Smooth muscle cell of the brain vasculature (primary cell): ENCODE results near the gene GLYATL2.

ENCODE experiments used
- DNase-seq: peaks from one replicate; pipeline ENCODE4 v3.0.0-alpha.2; 2012; ENCODE audit warnings: low read depth, low spot score

Gene GLYATL2, protein sequence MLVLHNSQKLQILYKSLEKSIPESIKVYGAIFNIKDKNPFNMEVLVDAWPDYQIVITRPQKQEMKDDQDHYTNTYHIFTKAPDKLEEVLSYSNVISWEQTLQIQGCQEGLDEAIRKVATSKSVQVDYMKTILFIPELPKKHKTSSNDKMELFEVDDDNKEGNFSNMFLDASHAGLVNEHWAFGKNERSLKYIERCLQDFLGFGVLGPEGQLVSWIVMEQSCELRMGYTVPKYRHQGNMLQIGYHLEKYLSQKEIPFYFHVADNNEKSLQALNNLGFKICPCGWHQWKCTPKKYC

GRCh38 chr11:58844361-58845005, at the start of gene GLYATL2:
GLYATL2 (minus strand) TSS chr11:58844704; CDS start chr11:58839612, 5,092 bp downstream.
- no peak for DNase-seq

- DNase-seq = no peak
Observed at GRCh38 chr11:58893899-58894298, 49.4 kb upstream of the GLYATL2 start.

GRCh38 chr11:58888579-58888978, 44.1 kb upstream of the GLYATL2 start:
- no peak for DNase-seq

- DNase-seq = no peak
Observed at GRCh38 chr11:58887452-58887851, 42.9 kb upstream of the GLYATL2 start.

DNA sequence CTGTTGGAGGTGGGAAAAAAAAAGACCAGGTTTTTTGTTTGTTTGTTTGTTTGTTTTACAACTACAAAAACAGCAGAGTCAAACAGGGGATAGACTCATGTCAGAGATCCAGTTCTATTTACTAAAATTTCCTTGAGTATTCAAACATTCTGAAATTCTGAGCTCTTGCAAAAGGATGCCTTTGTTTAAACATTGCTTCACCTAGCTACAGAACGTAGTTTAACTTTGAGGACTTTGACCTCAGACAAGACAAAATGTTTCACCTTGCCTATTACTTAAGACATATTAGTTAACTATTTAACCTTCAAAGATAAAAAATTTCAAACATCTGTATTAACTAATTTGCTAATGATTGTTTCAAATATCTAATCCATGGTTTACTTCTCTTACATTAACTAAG, 36.1 kb upstream of the GLYATL2 start:
- DNase-seq = no peak

GRCh38 chr11:58880166-58880565, 35.7 kb upstream of the GLYATL2 start:
- DNase-seq = no peak

GRCh38 chr11:58867556-58867955, 23.1 kb upstream of the GLYATL2 start:
- no peak for DNase-seq

DNA sequence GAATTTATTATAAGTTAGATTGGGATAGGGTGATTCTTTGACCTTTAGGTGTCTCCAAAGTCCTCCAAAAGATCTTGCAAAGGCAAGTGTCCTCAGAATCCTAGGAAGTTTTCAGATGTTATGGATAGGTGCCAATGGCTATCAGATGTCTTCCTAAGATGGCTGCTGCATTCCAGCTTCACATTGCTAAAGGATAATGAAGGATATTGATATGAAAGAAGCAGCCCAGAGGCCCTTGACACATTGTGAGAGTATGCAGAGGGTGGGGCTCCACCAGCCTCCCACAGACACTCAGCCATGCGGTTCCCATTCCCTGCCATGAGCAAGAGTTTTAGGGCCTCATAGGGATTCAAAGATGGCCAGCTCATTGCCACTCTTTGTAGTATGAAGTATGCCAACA, 22.3 kb upstream of the GLYATL2 start:
- DNase-seq = no peak

GRCh38 chr11:58864335-58864734, 19.8 kb upstream of the GLYATL2 start:
- DNase-seq = no peak

DNA sequence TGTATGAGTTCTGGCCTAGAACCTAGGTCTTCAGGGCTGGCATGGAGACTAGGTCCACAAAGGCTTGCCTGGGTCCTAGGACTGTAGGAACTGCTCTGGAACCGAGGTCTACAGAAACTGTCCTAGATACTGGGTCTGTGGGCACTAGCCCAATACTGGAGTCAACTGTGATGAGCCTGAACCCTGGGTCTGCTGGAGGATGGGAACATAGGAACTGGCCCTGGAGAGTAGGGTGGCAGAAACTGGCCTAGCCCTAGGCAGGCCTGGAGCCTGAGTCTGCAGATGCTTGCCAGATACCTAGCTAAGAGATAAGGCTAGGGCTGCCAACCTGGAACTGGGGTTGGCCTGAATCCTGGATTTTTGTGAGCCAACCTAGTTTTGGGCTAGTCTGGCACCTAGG, 19.2 kb upstream of the GLYATL2 start:
- no peak for DNase-seq

DNA sequence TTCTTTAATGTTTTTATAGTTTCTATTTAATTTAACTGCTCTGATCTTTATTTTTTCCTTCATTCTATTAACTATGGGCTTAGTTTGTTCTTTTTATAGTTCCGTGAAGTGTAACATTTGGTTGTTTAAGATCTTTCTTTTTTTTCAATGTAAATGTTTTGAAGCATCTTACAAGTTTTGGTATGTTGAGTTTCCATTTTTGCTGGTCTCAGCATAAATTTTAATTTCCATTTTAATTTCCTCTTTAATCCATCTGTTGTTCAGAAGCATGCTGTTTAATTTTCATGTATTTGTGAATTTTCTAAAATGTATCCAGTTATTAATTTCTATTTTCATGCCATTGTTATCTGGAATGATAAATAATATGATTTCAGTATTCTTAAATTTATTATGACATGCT, 17.0 kb upstream of the GLYATL2 start:
- no peak for DNase-seq

GRCh38 chr11:58856806-58857205, 12.3 kb upstream of the GLYATL2 start:
- no peak for DNase-seq

DNA sequence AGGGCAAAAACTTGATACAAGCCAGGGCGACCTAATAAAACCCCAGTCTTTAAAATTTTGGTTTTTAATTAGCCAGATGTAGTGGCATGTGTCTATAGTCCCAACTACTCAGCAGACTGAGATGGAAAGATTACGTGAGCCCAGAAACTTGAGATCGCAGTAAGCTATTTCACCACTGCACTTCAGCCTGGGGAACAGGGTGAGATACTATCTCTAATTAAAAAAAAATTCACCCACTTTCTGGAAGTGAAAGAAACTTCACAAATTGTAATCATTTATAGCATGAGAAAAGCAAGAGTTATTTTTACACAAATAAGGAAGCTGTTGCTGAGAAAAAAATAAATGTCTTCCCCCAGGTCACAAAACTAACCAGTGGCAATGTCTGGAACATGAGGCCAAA, 882 bp upstream of the GLYATL2 start:
- DNase-seq = no peak

DNA sequence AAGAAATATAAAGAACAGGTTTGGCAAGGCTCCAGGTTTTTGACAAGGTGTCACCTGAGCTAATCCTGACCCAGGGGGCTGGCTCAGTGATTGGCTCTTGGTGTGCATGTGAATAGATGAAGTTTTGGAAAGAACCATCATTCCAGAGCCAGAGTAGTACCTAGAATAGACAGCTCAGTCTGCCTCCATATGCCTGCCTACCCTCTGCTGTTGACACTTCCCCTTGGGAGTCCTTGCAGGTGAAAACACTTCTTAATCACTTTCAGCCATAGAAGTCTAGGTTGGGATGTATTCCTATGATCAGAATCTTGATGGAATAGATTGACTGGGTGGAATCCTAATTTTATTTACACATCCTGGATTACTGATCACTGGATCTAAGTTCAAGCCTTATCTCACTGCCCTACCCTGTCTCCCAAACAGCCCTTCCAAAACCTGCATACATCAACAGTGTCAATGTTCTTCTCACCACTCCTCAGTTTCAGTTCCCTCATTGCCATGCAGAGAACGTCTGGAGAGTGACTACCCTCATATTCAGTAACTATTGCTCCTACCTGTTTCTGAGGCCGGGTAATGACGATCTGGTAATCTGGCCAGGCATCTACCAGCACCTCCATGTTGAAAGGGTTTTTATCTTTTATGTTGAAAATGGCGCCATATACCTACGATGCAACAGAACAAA, 6.7 kb downstream of the GLYATL2 start:
- DNase-seq = no peak

DNA sequence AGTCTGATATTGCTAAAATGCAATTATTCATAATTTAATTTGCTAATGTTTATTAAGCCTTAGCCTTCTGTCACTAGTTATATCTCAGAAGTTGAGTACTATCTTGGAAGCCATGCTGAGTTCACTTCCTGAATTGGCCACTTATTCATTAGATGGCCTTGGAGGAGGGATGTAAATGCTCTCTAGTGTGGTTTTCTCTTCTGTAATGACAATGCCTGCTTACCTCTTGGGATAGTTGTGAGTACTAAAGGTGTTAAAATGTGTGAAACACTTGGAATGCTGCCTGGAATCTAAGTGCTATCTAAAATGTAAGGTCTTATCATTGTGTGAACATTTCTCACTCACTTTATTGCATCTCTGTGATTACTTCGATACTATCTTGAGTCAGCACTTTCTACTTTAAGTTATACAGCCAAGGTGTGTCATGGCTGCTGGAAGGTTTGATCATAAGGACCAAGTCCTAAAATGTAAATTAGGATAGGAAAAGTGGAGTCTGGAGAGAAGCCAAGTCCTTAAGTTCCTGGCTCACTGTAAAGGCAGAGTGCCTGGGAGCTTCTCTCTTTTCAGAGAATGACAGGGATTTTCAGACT, 12.4 kb downstream of the GLYATL2 start:
- no peak for DNase-seq

DNA sequence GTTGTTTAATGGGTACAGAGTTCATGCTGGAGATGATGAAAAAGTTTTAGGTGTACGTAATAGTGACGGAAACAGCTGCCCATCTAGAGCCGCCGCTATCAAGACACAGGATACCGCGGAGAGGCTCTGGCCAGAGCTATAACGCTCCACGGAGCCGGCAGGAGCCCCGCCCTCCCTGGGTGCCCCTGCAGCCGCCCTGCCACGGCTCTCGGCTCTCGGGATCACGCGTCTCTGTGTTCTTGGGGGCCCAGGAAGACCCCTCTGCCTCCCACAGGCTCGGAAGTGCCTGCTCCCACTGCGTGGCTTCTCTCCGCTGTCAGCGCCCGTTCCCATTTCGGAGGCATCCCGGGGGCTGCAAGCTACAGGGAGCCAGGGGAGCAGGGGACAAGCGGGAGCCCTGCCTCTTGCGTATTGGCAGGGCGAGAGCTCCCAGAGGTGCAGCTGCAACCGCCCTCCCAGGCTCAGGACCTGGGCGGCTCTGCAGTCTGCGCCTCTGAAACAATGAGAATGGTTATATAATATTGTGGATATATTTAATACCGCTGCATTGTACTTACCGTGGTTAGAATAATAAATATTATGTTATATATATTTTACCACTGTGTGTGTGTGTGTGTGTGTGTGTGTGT, 13.7 kb downstream of the GLYATL2 start:
- DNase-seq = no peak

DNA sequence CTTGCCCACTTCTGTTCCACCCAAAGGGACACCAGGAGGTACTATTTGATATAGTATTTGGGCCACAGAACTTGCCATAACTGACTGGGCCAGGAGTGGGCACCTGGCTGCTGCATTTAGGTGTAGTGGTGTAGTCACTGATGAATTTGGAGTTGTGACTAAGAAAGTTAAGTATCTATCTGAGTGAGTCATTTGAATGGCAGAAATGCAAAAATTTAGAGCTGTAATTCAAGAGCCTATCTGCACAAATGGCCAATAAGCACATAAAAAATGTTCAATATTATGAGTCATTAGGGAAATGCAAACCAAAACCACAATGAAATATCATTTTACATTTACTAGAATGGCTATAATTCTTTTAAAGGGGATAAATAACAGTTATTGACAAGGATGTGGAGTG, 14.7 kb downstream of the GLYATL2 start:
- DNase-seq = no peak

GRCh38 chr11:58813693-58814092, 30.8 kb downstream of the GLYATL2 start:
- no peak for DNase-seq

GRCh38 chr11:58811499-58811898, 33.0 kb downstream of the GLYATL2 start:
- DNase-seq = no peak

GRCh38 chr11:58807343-58807742, 37.2 kb downstream of the GLYATL2 start:
- no peak for DNase-seq

DNA sequence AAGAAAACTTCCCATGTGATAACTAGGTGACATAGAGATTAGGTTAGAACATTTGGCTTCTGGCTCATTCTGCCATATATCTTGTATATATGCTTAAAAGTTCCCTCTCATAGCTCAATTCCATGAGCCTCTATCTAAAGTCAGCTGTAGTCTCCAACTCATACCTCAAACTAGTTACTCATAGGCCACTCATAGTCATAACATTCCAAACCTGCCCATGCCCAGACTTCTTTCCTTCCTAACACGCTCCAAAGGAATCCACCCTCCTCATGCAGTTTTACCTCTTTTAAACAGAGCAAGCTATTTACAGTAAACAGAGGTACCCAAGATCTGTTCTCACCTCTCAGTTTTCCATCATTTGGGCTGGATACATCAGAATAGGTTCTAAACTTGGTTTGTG, 39.4 kb downstream of the GLYATL2 start:
- DNase-seq = no peak

DNA sequence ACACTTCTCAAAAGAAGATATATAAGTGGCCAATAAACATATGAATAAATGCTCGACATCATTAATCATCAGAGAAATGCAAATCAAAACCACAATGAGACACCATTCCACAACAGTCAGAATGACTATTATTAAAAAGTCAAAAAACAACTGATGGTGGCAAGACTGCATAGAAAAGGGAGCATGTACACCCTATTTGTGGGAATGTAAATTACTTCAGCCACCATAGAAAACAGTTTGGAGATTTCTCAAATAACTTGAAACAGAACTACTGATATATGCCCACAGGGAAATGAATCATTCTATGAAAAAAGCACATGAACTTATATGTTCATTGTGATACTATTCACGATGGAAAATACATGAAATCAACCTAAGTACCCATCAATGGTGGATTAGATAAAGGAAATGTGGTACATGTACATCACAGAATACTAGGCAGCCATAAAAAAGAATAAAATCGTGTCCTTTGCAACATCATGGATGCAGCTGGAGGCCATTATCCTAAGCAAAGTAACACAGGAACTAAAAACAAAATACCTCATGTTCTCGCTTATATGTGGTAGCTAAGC, 42.4 kb downstream of the GLYATL2 start:
- DNase-seq = no peak
